GM18870 (cell line): Measurements from ENCODE around the gene ITPR2.
"Not testable (repeated sequence)": the region's sequence is repeated elsewhere in the genome, so short reads cannot be mapped to it uniquely, and the experiment has no call there.

ENCODE experiments used
- ATAC-seq: cut with Tn5 transposase; IDR thresholded peaks from one replicate; pipeline ENCODE4 v1.9.1; 2021; ENCODE audit warnings: moderate library complexity; ENCODE audit not compliant: unreplicated experiment

The ITPR2 gene

DNA sequence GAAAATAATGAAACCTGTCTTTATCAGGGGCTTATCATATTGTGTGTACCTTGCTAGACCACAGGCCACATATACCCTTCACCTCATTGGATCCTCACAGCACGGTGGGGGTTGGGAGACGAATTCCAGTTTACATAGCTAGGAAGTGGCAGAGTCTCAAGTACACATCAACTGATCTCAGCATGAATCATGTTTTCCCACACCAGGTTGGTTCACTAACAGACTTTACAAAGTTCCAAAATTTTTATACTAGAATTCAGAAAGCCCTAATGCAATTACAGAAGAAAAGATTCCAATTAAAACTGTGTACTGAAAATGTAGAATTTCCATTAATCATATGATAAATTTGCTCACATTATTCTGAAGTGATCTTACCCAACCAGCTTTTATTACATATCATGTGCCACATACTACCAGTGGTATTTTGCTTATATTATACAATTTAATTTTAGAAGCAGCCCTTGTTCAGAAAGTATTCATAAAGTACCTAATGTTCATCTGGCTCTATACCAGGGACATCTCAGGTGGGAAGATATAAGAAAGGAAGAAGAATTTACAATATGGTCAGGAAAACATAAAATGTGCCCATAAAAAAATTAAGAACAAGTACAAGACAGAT lies 196.2 kb downstream of the ITPR2 start:
- no peak for ATAC-seq

DNA sequence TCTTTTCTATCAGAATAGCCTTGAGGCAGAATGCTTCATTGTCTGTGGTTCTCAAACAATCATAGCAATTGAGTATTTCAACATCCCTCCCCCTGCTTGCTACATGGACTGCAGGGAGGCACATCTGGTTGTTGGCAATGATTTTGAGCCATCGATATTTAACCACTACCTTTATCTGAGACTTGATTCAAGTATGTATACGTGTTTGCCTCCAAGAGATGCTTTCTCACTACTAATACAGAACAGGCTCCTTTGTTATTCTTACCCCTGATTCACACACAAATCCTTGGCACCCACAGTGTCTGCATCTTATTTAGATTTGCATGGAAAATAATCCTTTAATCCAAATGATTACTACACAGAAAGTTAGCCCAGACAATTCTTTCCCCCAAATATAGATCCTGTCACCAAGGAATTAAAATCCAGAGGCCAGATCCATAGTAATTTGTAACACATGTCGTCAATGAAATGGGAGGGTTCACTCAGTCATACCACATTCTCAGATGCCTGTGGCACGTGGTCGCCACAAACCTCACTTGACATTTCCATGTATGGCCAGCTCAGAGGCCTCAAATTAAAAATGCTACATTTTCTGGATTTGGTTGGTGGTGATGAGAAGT lies 199.3 kb downstream of the ITPR2 start:
- ATAC-seq, result no peak

DNA sequence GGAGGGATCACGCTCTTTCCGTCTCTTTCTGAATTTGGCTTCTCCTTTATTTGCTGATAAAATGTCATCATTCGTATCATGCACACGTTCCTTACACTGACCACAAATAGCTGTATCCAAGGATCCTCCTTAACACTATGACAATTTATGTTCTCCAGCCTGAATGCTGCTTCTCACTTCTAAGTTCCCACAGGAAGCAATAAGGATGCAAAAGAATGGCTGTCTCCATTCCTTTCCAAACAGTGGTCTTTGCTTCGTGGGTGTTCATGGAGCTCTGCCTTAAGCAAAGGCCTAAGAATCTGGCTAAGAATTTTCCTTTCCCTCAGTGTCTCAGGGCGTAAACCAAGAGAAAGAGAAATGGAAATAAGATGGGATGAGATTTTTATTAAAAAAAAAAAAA lies 200.2 kb downstream of the ITPR2 start:
- ATAC-seq, result no peak

GRCh38 chr12:26631846-26632245 lies 201.1 kb downstream of the ITPR2 start:
- no peak for ATAC-seq

- no peak for ATAC-seq
These were observed 202.4 kb downstream of the ITPR2 start for GRCh38 chr12:26630546-26631027.

- ATAC-seq, result no peak
These were observed 203.1 kb downstream of the ITPR2 start for GRCh38 chr12:26629864-26630263.

DNA sequence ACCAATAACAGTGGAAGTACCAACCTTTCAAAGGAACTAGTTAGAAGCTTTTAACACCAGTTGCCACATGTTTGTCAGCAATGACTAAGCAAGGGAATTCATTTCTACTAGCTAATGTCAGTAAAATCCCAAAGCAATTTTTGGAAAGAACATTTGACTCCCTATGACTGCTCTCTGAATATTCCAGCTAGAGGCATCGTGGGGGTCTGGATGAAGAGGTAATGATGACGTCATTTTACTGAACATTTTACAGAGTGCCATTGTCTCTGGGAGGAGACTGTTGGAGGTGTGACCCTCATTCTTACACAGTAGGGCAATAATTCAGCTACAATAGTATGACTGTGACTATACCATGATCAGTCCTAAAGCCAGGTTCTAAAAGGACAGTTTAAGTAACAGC lies 204.8 kb downstream of the ITPR2 start:
- no peak for ATAC-seq

GRCh38 chr12:26627335-26627734 lies 205.7 kb downstream of the ITPR2 start:
- no peak for ATAC-seq

GRCh38 chr12:26623136-26623535 lies 209.9 kb downstream of the ITPR2 start:
- no peak for ATAC-seq

GRCh38 chr12:26622601-26623000 lies 210.4 kb downstream of the ITPR2 start:
- ATAC-seq, result no peak

DNA sequence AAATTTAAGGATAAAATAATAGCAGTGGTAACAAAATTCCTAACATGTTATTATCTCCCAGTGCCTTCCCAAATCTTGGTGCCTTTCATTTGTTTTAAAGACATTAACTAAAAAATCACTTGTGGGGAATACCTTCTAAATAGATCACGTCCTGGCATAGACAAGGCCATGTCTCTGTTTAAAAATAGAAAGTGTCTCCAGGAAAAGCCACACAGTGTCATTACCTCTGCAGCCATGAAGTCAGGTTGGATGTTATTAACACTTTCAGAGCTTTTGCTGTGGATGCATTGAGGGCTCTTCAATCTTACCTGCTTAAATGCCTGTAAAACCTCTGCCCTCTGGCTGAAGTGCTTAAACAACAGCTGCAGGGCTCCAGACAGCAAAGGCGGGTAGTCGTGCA lies 211.1 kb downstream of the ITPR2 start:
- ATAC-seq, result no peak

DNA sequence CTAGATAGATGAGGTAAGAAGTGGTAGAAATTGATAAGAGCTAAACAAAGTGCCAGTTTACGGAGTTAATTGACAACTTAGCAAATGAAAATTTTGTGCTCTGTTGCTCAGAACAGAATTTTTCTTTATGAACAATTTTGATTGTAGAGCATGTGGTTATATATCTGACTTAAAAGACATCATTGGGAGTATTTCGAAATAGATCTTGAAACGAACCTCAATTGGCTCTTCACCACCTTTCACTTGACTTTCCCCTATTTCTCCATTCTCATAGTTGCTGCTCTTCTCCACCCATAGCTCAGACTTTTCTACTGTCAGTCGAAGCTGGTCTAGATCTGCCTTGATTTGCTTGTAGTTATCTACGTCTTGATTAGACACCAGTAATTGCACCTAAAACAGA lies 212.1 kb downstream of the ITPR2 start:
- ATAC-seq, result no peak

GRCh38 chr12:26617513-26617912 lies 215.5 kb downstream of the ITPR2 start:
- ATAC-seq, result no peak

- ATAC-seq, result no peak
These were observed 218.9 kb downstream of the ITPR2 start for GRCh38 chr12:26614011-26614616.

GRCh38 chr12:26612203-26612602 lies 220.8 kb downstream of the ITPR2 start:
- no peak for ATAC-seq

- ATAC-seq, result no peak
These were observed 221.4 kb downstream of the ITPR2 start for GRCh38 chr12:26611598-26611997.

- ATAC-seq, result no peak
These were observed 222.2 kb downstream of the ITPR2 start for GRCh38 chr12:26610774-26611173.

- ATAC-seq, result no peak
These were observed 223.0 kb downstream of the ITPR2 start for GRCh38 chr12:26609986-26610385.

- ATAC-seq, result no peak
These were observed 224.3 kb downstream of the ITPR2 start for GRCh38 chr12:26608706-26609105.

- ATAC-seq, result no peak
These were observed 224.7 kb downstream of the ITPR2 start for GRCh38 chr12:26608273-26608672.

DNA sequence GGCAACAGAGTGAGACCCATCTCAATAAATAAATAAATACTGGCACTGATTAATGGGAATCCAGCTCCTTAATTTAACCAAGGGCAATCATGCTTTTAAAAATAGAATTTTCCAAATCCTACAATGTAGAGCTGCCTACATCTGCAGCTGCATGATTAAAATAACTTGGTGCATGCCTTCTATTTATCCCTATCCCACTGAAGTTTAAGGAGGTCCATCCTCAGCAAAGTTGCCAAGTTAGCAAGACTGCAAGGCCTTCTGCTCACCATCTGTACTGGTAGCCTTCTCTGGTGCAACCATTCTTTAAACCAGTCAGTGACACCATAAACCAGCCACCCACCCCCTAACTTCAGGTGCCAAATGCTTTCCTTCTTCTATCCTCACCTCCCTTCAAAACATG lies 226.1 kb downstream of the ITPR2 start:
- no peak for ATAC-seq

DNA sequence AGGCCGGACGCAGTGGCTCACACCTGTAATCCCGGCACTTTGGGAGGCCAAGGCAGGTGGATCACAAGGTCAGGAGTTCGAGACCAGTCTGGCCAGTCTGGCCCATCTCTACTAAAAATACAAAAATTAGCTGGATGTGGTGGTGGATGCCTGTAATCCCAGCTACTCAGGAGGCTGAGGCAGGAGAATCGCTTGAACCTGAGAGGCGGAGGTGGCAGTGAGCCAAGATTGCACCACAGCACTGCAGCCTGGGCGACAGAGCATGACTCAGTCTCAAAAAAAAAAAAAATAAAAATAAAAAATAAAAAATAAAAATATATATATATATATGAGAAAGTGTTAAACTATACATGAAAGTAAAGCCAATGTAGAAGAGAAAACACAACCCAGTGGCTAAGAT lies 228.2 kb downstream of the ITPR2 start:
- ATAC-seq, result not testable (repeated sequence)
